SK-N-SH (cell line): Measurements from ENCODE around the gene TMEM59. TPM values are rescaled to one million over a fixed set of nuclear protein-coding genes. Genes with fewer than 3 reads are reported as not detected.

Experiments used
- CTCF ChIA-PET: fragments of 300-600, 350-600 bp; formaldehyde crosslinking; extraction: SDS; loops from one replicate; lab custom pipeline; 2021; lab: Yijun Ruan, JAX
- POLR2A ChIA-PET: fragments of 350-600 bp; sonication (Branson Sonifier 250); formaldehyde crosslinking; extraction: SDS; loops from one replicate; lab custom pipeline; 2020; ENCODE audit warnings: antibody characterized with exemption, inconsistent platforms; lab: Yijun Ruan, JAX
- DNase-seq: peaks from one replicate; pipeline ENCODE4 v3.0.0; 2012
- H2AFZ ChIP-seq: fragments of 200-600 bp; sonication (generic); 2 replicates; pipeline ENCODE4 v1.8.1; 2016; ENCODE audit warnings: antibody characterized with exemption, mild to moderate bottlenecking, low read depth
- H3F3A ChIP-seq: fragments of 200-600 bp; sonication (generic); replicated peaks from 2 replicates; pipeline ENCODE3; 2016; ENCODE audit warnings: antibody characterized with exemption, mild to moderate bottlenecking; ENCODE audit not compliant: insufficient read depth
- H3K27ac ChIP-seq, 2 experiments: fragments of 200-500 bp in 1 of 2; fragments of 200-600 bp in 1 of 2; sonication (Bioruptor generic) in 1 of 2; sonication (generic), shearing (Covaris generic) in 1 of 2; 2 replicates each; pipeline versions ENCODE4 v1.5.1 to v1.6.1; 2014 to 2016; ENCODE audit warnings: low read depth in 2 of 2, inconsistent platforms in 1 of 2, low read length in 1 of 2, mild to moderate bottlenecking in 1 of 2, mixed read lengths in 1 of 2
- H3K27me3 ChIP-seq: fragments of 200-600 bp; sonication (generic), shearing (Covaris generic); 2 replicates; pipeline ENCODE4 v1.6.1; 2016; ENCODE audit warnings: mixed run types; ENCODE audit not compliant: insufficient read depth
- H3K36me3 ChIP-seq, 2 experiments: fragments of 200-500 bp in 1 of 2; fragments of 200-600 bp in 1 of 2; sonication (Bioruptor generic) in 1 of 2; sonication (generic) in 1 of 2; replicated peaks in 1 of 2; 2 replicates each; pipeline versions ENCODE3 to v1.5.1; 2014 to 2016; ENCODE audit warnings: low read length in 1 of 2, mild to moderate bottlenecking in 1 of 2; ENCODE audit not compliant: insufficient read depth in 2 of 2, control insufficient read depth in 1 of 2
- H3K4me1 ChIP-seq, 2 experiments: fragments of 200-500 bp in 1 of 2; fragments of 200-600 bp in 1 of 2; sonication (Bioruptor generic) in 1 of 2; sonication (generic), shearing (Covaris generic) in 1 of 2; 2 replicates each; pipeline versions ENCODE4 v1.5.1 to v1.6.1; 2014 to 2016; ENCODE audit warnings: low read depth in 1 of 2, low read length in 1 of 2, mixed run types in 1 of 2; ENCODE audit not compliant: insufficient read depth in 2 of 2, control insufficient read depth in 1 of 2
- H3K4me2 ChIP-seq: fragments of 200-600 bp; sonication (generic), shearing (Covaris generic); 2 replicates; pipeline ENCODE4 v1.6.1; 2017; ENCODE audit warnings: mixed run types
- H3K4me3 ChIP-seq, 2 experiments: fragments of 200-500 bp in 1 of 2; fragments of 200-600 bp in 1 of 2; sonication (Bioruptor generic) in 1 of 2; sonication (generic), shearing (Covaris generic) in 1 of 2; 2 replicates each; pipeline versions ENCODE4 v1.5.1 to v1.8.1; 2014 to 2016; ENCODE audit warnings: low read depth in 2 of 2, inconsistent platforms in 1 of 2, low read length in 1 of 2, mild to moderate bottlenecking in 1 of 2, mixed read lengths in 1 of 2, moderate library complexity in 1 of 2
- H3K79me2 ChIP-seq: fragments of 200-600 bp; sonication (generic); 2 replicates; pipeline ENCODE4 v1.8.1; 2017; ENCODE audit warnings: mild to moderate bottlenecking; ENCODE audit not compliant: insufficient read depth
- H3K9ac ChIP-seq: fragments of 200-600 bp; sonication (generic); 2 replicates; pipeline ENCODE4 v1.6.1; 2017; ENCODE audit warnings: mixed run types
- H3K9me2 ChIP-seq: fragments of 200-600 bp; sonication (generic); 2 replicates; pipeline ENCODE4 v1.6.1; 2017; ENCODE audit warnings: mixed run types
- H3K9me3 ChIP-seq: fragments of 200-600 bp; sonication (generic); 2 replicates; pipeline ENCODE4 v1.6.1; 2017; ENCODE audit warnings: mixed run types, mild to moderate bottlenecking, moderate library complexity
- H4K20me1 ChIP-seq: fragments of 200-600 bp; sonication (generic); 2 replicates; pipeline ENCODE4 v1.6.1; 2017; ENCODE audit warnings: mild to moderate bottlenecking, mixed run types; ENCODE audit not compliant: insufficient read depth
- CHD2 ChIP-seq: fragments of 150-350 bp; IDR thresholded peaks from 2 replicates; pipeline ENCODE4 v1.6.1; 2018; ENCODE audit warnings: low read length; ENCODE audit not compliant: partially characterized antibody
- ELF1 ChIP-seq: IDR thresholded peaks from 2 replicates; pipeline ENCODE4 v1.4.0; 2012
- EZH2phosphoT487 ChIP-seq: fragments of 200-600 bp; sonication (generic); IDR thresholded peaks from 2 replicates; pipeline ENCODE4 v1.6.1; 2017; ENCODE audit warnings: low read depth, mixed run types, mild to moderate bottlenecking, antibody characterized with exemption, moderate library complexity, borderline replicate concordance
- FOXJ3 ChIP-seq: sonication (generic); formaldehyde crosslinking; IDR thresholded peaks from 2 replicates; pipeline ENCODE4 v1.5.1; 2020; ENCODE audit warnings: mild to moderate bottlenecking, missing genetic modification reagents
- FOXM1 ChIP-seq: IDR thresholded peaks from 2 replicates; pipeline ENCODE4 v1.4.0; 2012; ENCODE audit warnings: low read depth, mild to moderate bottlenecking
- GATA2 ChIP-seq: sonication (generic); formaldehyde crosslinking; IDR thresholded peaks from 2 replicates; pipeline ENCODE4 v1.5.0; 2020; ENCODE audit warnings: mild to moderate bottlenecking, missing genetic modification reagents
- JUND ChIP-seq: IDR thresholded peaks from 2 replicates; pipeline ENCODE4 v1.4.0; 2012
- NFIC ChIP-seq: IDR thresholded peaks from 2 replicates; pipeline ENCODE4 v1.4.0; 2012; ENCODE audit warnings: borderline replicate concordance
- NRF1 ChIP-seq: IDR thresholded peaks from 2 replicates; pipeline ENCODE4 v1.6.1; 2012; ENCODE audit warnings: low read depth, mild to moderate bottlenecking, low read length
- RAD21 ChIP-seq: IDR thresholded peaks from 2 replicates; pipeline ENCODE4 v1.6.1; 2012; ENCODE audit warnings: mild to moderate bottlenecking, low read length
- RCOR1 ChIP-seq: fragments of 150-350 bp; IDR thresholded peaks from 2 replicates; pipeline ENCODE4 v1.6.1; 2017; ENCODE audit warnings: antibody characterized with exemption, low read length
- RFX5 ChIP-seq: IDR thresholded peaks from 2 replicates; pipeline ENCODE4 v1.6.1; 2012; ENCODE audit warnings: mild to moderate bottlenecking, improper control_type of control experiment, low read length
- SIN3A ChIP-seq: IDR thresholded peaks from 2 replicates; pipeline ENCODE4 v1.6.1; 2012; ENCODE audit warnings: low read depth, mild to moderate bottlenecking, low read length, moderate library complexity, borderline replicate concordance
- TAF1 ChIP-seq: IDR thresholded peaks from 2 replicates; pipeline ENCODE4 v1.6.1; 2012; ENCODE audit warnings: low read depth, mild to moderate bottlenecking, low read length, moderate library complexity, borderline replicate concordance
- TCF12 ChIP-seq: IDR thresholded peaks from 2 replicates; pipeline ENCODE4 v1.4.0; 2012
- TEAD4 ChIP-seq: IDR thresholded peaks from 2 replicates; pipeline ENCODE4 v1.4.0; 2012; ENCODE audit warnings: mild to moderate bottlenecking, borderline replicate concordance; ENCODE audit not compliant: insufficient read depth
- whole genome bisulfite sequencing: methylation state at CpG from one replicate; pipeline ENCODE4 v1.1.6; 2017; ENCODE audit warnings: low lambda C conversion rate; 5-methylcytosine and 5-hydroxymethylcytosine counted together
- polyA plus RNA-seq, 3 experiments: library from polyadenylated mRNA; depleted of rRNA; stranded (reverse); fragments of >200 nt; gene quantifications; 2 replicates each; pipeline ENCODE4 v1.2.3, GENCODE V29; 2012
- TF ChIP-seq, protein P1 (sequence below): IDR thresholded peaks from 2 replicates; pipeline ENCODE4 v1.6.1; 2012; ENCODE audit warnings: mild to moderate bottlenecking, low read depth, low read length, moderate library complexity
- TF ChIP-seq, protein P2 (sequence below): fragments of 200-600 bp; sonication (generic); IDR thresholded peaks from 2 replicates; pipeline ENCODE4 v1.6.1; 2017; ENCODE audit warnings: antibody characterized with exemption, mild to moderate bottlenecking, moderate library complexity
- TF ChIP-seq, protein P3 (sequence below): IDR thresholded peaks from 2 replicates; pipeline ENCODE4 v1.4.0; 2012; ENCODE audit warnings: low read depth
- TF ChIP-seq, protein P4 (sequence below): IDR thresholded peaks from 2 replicates; pipeline ENCODE4; 2012

TMEM59 gene
- polyA plus RNA-seq, 1 of the 3 experiments (the other 2 are of a cell fraction): 249 TPM

DNA sequence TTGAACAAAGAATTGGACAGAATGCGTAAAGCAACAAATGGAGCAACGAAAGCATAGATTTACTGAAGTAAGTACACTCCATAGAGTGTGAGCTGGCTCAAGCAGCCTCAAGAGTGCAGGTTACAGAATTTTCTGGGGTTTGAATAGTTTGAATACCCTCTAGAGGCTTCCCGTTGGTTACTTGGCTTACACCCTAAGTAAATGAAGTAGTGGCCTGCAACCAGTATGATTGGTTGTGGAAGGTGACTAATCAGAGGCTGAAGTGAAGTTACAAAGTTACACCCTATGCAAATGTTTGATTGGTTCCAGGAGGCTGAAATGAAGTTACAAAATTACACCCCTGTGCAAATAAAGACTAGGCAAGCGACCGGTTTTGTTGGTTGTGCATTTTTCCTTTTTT is 11.3 kb upstream of the TMEM59 start:
- H3K4me1 ChIP-seq: no peaks in the 10 kb centered on the region; a peak in 1 of 4 replicates
- H2AFZ ChIP-seq: no peak overlapping the region
- CTCF ChIA-PET: no interaction called here
- H3K4me3 ChIP-seq: no peak overlapping the region
- H3K9me3 ChIP-seq: no peaks in the 10 kb centered on the region
- DNase-seq: no peak
- peaks cover 0 to 2% of the 10 kb centered on the region in 2 experiments for H3K36me3 ChIP-seq
- H3K4me2 ChIP-seq: no peak overlapping the region
- H3K9me2 ChIP-seq: no peaks in the 10 kb centered on the region
- no peaks in the 10 kb centered on the region for H3K27me3 ChIP-seq
- no peaks in the 10 kb centered on the region for H3K79me2 ChIP-seq
- TF ChIP-seq, protein P1, sequence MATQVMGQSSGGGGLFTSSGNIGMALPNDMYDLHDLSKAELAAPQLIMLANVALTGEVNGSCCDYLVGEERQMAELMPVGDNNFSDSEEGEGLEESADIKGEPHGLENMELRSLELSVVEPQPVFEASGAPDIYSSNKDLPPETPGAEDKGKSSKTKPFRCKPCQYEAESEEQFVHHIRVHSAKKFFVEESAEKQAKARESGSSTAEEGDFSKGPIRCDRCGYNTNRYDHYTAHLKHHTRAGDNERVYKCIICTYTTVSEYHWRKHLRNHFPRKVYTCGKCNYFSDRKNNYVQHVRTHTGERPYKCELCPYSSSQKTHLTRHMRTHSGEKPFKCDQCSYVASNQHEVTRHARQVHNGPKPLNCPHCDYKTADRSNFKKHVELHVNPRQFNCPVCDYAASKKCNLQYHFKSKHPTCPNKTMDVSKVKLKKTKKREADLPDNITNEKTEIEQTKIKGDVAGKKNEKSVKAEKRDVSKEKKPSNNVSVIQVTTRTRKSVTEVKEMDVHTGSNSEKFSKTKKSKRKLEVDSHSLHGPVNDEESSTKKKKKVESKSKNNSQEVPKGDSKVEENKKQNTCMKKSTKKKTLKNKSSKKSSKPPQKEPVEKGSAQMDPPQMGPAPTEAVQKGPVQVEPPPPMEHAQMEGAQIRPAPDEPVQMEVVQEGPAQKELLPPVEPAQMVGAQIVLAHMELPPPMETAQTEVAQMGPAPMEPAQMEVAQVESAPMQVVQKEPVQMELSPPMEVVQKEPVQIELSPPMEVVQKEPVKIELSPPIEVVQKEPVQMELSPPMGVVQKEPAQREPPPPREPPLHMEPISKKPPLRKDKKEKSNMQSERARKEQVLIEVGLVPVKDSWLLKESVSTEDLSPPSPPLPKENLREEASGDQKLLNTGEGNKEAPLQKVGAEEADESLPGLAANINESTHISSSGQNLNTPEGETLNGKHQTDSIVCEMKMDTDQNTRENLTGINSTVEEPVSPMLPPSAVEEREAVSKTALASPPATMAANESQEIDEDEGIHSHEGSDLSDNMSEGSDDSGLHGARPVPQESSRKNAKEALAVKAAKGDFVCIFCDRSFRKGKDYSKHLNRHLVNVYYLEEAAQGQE: no peak
- TF ChIP-seq, protein P2, sequence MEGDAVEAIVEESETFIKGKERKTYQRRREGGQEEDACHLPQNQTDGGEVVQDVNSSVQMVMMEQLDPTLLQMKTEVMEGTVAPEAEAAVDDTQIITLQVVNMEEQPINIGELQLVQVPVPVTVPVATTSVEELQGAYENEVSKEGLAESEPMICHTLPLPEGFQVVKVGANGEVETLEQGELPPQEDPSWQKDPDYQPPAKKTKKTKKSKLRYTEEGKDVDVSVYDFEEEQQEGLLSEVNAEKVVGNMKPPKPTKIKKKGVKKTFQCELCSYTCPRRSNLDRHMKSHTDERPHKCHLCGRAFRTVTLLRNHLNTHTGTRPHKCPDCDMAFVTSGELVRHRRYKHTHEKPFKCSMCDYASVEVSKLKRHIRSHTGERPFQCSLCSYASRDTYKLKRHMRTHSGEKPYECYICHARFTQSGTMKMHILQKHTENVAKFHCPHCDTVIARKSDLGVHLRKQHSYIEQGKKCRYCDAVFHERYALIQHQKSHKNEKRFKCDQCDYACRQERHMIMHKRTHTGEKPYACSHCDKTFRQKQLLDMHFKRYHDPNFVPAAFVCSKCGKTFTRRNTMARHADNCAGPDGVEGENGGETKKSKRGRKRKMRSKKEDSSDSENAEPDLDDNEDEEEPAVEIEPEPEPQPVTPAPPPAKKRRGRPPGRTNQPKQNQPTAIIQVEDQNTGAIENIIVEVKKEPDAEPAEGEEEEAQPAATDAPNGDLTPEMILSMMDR: no peak
- TF ChIP-seq EZH2phosphoT487 (no peak), JUND (no peak), ELF1 (no peak), GATA2 (CRISPR knock-in tag) (no peak), SIN3A (no peak), RAD21 (no peak), FOXM1 (no peak), NFIC (no peak), NRF1 (no peak), TAF1 (no peak), RFX5 (no peak), RCOR1 (no peak), TEAD4 (no peak), FOXJ3 (CRISPR knock-in tag) (no peak), TCF12 (no peak), CHD2 (no peak)
- TF ChIP-seq, protein P3, sequence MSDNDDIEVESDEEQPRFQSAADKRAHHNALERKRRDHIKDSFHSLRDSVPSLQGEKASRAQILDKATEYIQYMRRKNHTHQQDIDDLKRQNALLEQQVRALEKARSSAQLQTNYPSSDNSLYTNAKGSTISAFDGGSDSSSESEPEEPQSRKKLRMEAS: no peak
- TF ChIP-seq, protein P4, sequence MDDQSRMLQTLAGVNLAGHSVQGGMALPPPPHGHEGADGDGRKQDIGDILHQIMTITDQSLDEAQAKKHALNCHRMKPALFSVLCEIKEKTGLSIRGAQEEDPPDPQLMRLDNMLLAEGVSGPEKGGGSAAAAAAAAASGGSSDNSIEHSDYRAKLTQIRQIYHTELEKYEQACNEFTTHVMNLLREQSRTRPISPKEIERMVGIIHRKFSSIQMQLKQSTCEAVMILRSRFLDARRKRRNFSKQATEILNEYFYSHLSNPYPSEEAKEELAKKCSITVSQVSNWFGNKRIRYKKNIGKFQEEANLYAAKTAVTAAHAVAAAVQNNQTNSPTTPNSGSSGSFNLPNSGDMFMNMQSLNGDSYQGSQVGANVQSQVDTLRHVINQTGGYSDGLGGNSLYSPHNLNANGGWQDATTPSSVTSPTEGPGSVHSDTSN: no peak
- TF ChIP-seq, all 33 proteins: peak for 0
- Histone ChIP-seq H3F3A (no peaks in the 10 kb centered on the region), H4K20me1 (no peaks in the 10 kb centered on the region), H3K9ac (no peak overlapping the region), H3K27ac (no peak overlapping the region)
- POLR2A ChIA-PET: no interaction called here
- WGBS: 100% methylated on average over 5 of the region's 5 CpGs
